RWPE1 (cell line): ENCODE data around the gene NFIA.

Experiments
- CTCF ChIA-PET: fragments of 350-600 bp; sonication (Branson Sonifier 250); formaldehyde crosslinking; extraction: SDS; loops from one replicate; lab custom pipeline; 2021; lab: Yijun Ruan, JAX
- POLR2A ChIA-PET: fragments of 400-600 bp; formaldehyde crosslinking; extraction: SDS; loops from one replicate; lab custom pipeline; 2020; ENCODE audit warnings: antibody characterized with exemption; ENCODE audit not compliant: low non-redundant PET; lab: Yijun Ruan, JAX
- DNase-seq: peaks from one replicate; pipeline ENCODE4 v3.0.0; 2012; ENCODE audit warnings: low spot score
- H3K27ac ChIP-seq: fragments of 450-650 bp; 2 replicates; pipeline ENCODE4 v1.5.1; 2017
- CTCF ChIP-seq: fragments of 450-650 bp; conservative IDR thresholded peaks from 2 replicates; pipeline ENCODE4 v1.5.1; 2017; ENCODE audit warnings: low read depth, mild to moderate bottlenecking

Gene NFIA

GRCh38 chr1:61191433-61191720 is 109.0 kb downstream of the NFIA start:
- TF ChIP-seq CTCF, result no peak
- H3K27ac ChIP-seq, result no peak overlapping the region
- CTCF ChIA-PET, result interaction anchor here (0.6 kb wide), 1 partner anchor 261 kb away, joined by 3 read pairs; no protein-coding TSS in a partner anchor
- POLR2A ChIA-PET, result no interaction called here
- DNase-seq, result no peak

GRCh38 chr1:61192663-61193330 is 110.4 kb downstream of the NFIA start:
- CTCF ChIA-PET, result interaction anchor here (0.7 kb wide), 1 partner anchor 93 kb away, joined by 3 read pairs; no protein-coding TSS in a partner anchor
- DNase-seq, result no peak
- POLR2A ChIA-PET, result no interaction called here
- no peak for TF ChIP-seq CTCF
- no peak overlapping the region for H3K27ac ChIP-seq

GRCh38 chr1:61193808-61194207 is 111.4 kb downstream of the NFIA start:
- no peak overlapping the region for H3K27ac ChIP-seq
- CTCF ChIA-PET, result no interaction called here
- TF ChIP-seq CTCF, result no peak
- DNase-seq, result no peak
- POLR2A ChIA-PET, result no interaction called here

- no peak for DNase-seq
- no peak for TF ChIP-seq CTCF
- ChIA-PET CTCF (no interaction called here), POLR2A (no interaction called here)
- H3K27ac ChIP-seq, result no peak overlapping the region
Observed at GRCh38 chr1:61198554-61198953, 116.2 kb downstream of the NFIA start.

- ChIA-PET POLR2A (no interaction called here), CTCF (no interaction called here)
- TF ChIP-seq CTCF, result no peak
Observed at GRCh38 chr1:61201035-61201434, 118.7 kb downstream of the NFIA start.

GRCh38 chr1:61202854-61203598 is 120.7 kb downstream of the NFIA start:
- no peak for TF ChIP-seq CTCF
- no peak overlapping the region for H3K27ac ChIP-seq
- POLR2A ChIA-PET, result no interaction called here
- DNase-seq, result no peak
- CTCF ChIA-PET, result no interaction called here

More at GRCh38 chr1:61201035-61201434, 118.7 kb downstream of the NFIA start:
- DNase-seq, result no peak
- H3K27ac ChIP-seq, result no peak overlapping the region
